A673 (cell line): ENCODE data around the gene TRPV5. TPM values are rescaled to one million over a fixed set of nuclear protein-coding genes. Genes with fewer than 3 reads are reported as not detected.

Experiments
- BruUV-seq: library from RNA; stranded (reverse); fragments of 400-500 nt; replicated peaks from 2 replicates; lab custom pipeline; 2021; lab: Mats Ljungman, UMichigan
- CTCF ChIA-PET: fragments of 300-600 bp; sonication (Branson Sonifier 250); formaldehyde crosslinking; loops from one replicate; lab custom pipeline; 2022; ENCODE audit warnings: antibody characterized with exemption; lab: Charles Lee
- POLR2A ChIA-PET: fragments of 300-600 bp; sonication (Branson Sonifier 250); formaldehyde crosslinking; loops from one replicate; lab custom pipeline; 2022; ENCODE audit warnings: antibody characterized with exemption; ENCODE audit not compliant: low non-redundant PET; lab: Charles Lee
- DNase-seq: peaks from one replicate; pipeline ENCODE4 v3.0.0-alpha.2; 2015; ENCODE audit warnings: low spot score
- H3K27ac ChIP-seq: fragments of 200-600 bp; sonication (generic); 2 replicates; pipeline ENCODE4 v1.5.1; 2016; ENCODE audit warnings: mixed run types, low read depth, mild to moderate bottlenecking, mixed read lengths, antibody characterized with exemption, low read length; ENCODE audit not compliant: poor library complexity, severe bottlenecking
- H3K27me3 ChIP-seq: fragments of 200-600 bp; sonication (generic); replicated peaks from 2 replicates; pipeline ENCODE4 v1.6.1; 2017; ENCODE audit warnings: mixed run types, low read depth, mild to moderate bottlenecking, mixed read lengths, antibody characterized with exemption, low read length; ENCODE audit not compliant: insufficient read depth, poor library complexity
- H3K36me3 ChIP-seq: fragments of 200-600 bp; sonication (generic); 2 replicates; pipeline ENCODE4 v1.6.1; 2016; ENCODE audit warnings: mixed run types, mild to moderate bottlenecking, mixed read lengths, antibody characterized with exemption, low read length; ENCODE audit not compliant: insufficient read depth, poor library complexity, severe bottlenecking
- H3K4me1 ChIP-seq: fragments of 200-600 bp; sonication (generic); 2 replicates; pipeline ENCODE4 v1.6.1; 2017; ENCODE audit warnings: mixed run types, mild to moderate bottlenecking, mixed read lengths, antibody characterized with exemption, low read length; ENCODE audit not compliant: insufficient read depth, poor library complexity, severe bottlenecking
- H3K4me3 ChIP-seq: fragments of 200-600 bp; sonication (generic); 2 replicates; pipeline ENCODE4 v1.5.1; 2016; ENCODE audit warnings: low read depth, mixed run types, mild to moderate bottlenecking, mixed read lengths, low read length; ENCODE audit not compliant: poor library complexity, severe bottlenecking
- H3K9me3 ChIP-seq: fragments of 200-600 bp; sonication (generic); 2 replicates; pipeline ENCODE4 v1.6.1; 2016; ENCODE audit warnings: mixed run types, low read depth, mild to moderate bottlenecking, mixed read lengths, antibody characterized with exemption, low read length; ENCODE audit not compliant: poor library complexity, severe bottlenecking
- CTCF ChIP-seq: fragments of 300-800, 200-600 bp; sonication (generic); conservative IDR thresholded peaks from 2 replicates; pipeline ENCODE4 v1.5.1; 2017; ENCODE audit warnings: low read depth, mild to moderate bottlenecking, antibody characterized with exemption, low read length, moderate library complexity, mixed read lengths
- EZH2 ChIP-seq: fragments of 200-600 bp; sonication (generic); IDR thresholded peaks from 2 replicates; pipeline ENCODE4 v1.6.1; 2017; ENCODE audit warnings: borderline replicate concordance, low read depth, mild to moderate bottlenecking, mixed read lengths, antibody characterized with exemption, low read length; ENCODE audit not compliant: poor library complexity, severe bottlenecking
- intact Hi-C: fragments of 100-400 bp; cut with micrococcal nuclease; formaldehyde crosslinking; loops from one replicate; pipeline ENCODE4 v1.10.0; 2022; ENCODE audit not compliant: unreplicated experiment
- total RNA-seq: library from RNA; stranded (reverse); gene quantifications from 2 replicates; pipeline ENCODE4 v1.2.3, GENCODE V29; 2021

TRPV5 gene
- total RNA-seq, 1 experiment from 2014 or later: not detected

DNA sequence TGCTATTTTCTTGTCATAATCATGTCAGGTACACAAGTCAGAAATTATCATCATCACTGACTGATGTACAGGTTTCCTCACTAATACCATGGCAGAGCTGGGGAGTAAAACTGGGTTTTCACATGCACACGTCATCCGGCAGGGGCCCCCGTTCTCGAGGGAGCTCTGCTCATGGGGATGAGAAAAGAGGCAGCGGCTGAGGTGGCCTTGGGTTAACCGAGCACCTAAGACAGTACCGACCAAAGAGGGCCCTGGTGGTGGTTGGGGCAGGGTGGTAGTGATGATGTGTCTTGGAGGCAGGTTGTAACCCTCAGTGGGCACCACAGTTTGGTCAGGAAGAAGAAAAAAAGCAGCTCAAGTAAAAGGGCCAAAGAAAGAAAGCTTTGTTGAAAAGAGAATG, 35.9 kb downstream of the TRPV5 start:
- Histone ChIP-seq H3K4me1 (no peaks in the 10 kb centered on the region), H3K27ac (no peak overlapping the region), H3K9me3 (no peaks in the 10 kb centered on the region), H3K4me3 (no peak overlapping the region), H3K36me3 (no peaks in the 10 kb centered on the region), H3K27me3 (peaks cover 6% of the 10 kb centered on the region)
- POLR2A ChIA-PET: interaction anchor here (0.6 kb wide), 1 partner anchor 114 kb away, joined by 7 read pairs; no protein-coding TSS in a partner anchor
- no TSS peak for BruUV-seq
- TF ChIP-seq CTCF (no peak), EZH2 (no peak)
- DNase-seq: no peak
- CTCF ChIA-PET: no interaction called here
- intact Hi-C loops: no loop called here

- H3K36me3 ChIP-seq: no peaks in the 10 kb centered on the region
- no TSS peak for BruUV-seq
- peaks cover 6% of the 10 kb centered on the region for H3K27me3 ChIP-seq
- no peak for TF ChIP-seq EZH2
- TF ChIP-seq CTCF: no peak
- H3K4me1 ChIP-seq: no peaks in the 10 kb centered on the region
- H3K4me3 ChIP-seq: no peak overlapping the region
- H3K9me3 ChIP-seq: no peaks in the 10 kb centered on the region
- no peak overlapping the region for H3K27ac ChIP-seq
- intact Hi-C loops: no loop called here
- no peak for DNase-seq
- CTCF ChIA-PET: no interaction called here
- POLR2A ChIA-PET: no interaction called here
Measured at GRCh38 chr7:142896741-142897379, 36.7 kb downstream of the TRPV5 start.

- DNase-seq: no peak
- Histone ChIP-seq H3K27me3 (peaks cover 6% of the 10 kb centered on the region), H3K27ac (no peak overlapping the region), H3K9me3 (no peaks in the 10 kb centered on the region), H3K4me3 (no peak overlapping the region), H3K36me3 (no peaks in the 10 kb centered on the region), H3K4me1 (no peaks in the 10 kb centered on the region)
- CTCF ChIA-PET: no interaction called here
- POLR2A ChIA-PET: no interaction called here
- no TSS peak for BruUV-seq
- intact Hi-C loops: no loop called here
- TF ChIP-seq EZH2: no peak
- TF ChIP-seq CTCF: no peak
Measured at GRCh38 chr7:142896151-142896550, 37.4 kb downstream of the TRPV5 start.
